ENCODE measurements around the gene SELPLG. TPM values are rescaled to one million over a fixed set of nuclear protein-coding genes. Genes with fewer than 3 reads are reported as not detected.
A peak's percentile ranks its signal among the peaks of the same experiment; 100 is the strongest.

Gene SELPLG
- total RNA-seq, 1 donor from 2014 or later = 31.9 TPM

- H3K36me3 ChIP-seq = peaks cover 66% of the 10 kb centered on the region
- no peak for ATAC-seq
- H3K27me3 ChIP-seq = no peaks in the 10 kb centered on the region
- H3K4me1 ChIP-seq = peaks cover 9% of the 10 kb centered on the region
- intact Hi-C loops (cut with DNase I) = no loop called here
- DNase-seq = no peak
- no peak overlapping the region for H3K27ac ChIP-seq
- H3K4me3 ChIP-seq = no peak overlapping the region
- TF ChIP-seq CTCF (IDR thresholded peaks at IDR 0.05) = no peak
- H3K9me3 ChIP-seq = no peaks in the 10 kb centered on the region
Observed at GRCh38 chr12:108653082-108653516, 19.4 kb upstream of the SELPLG start.

GRCh38 chr12:108650083-108650482 lies 16.4 kb upstream of the SELPLG start:
- Histone ChIP-seq H3K36me3 (peaks cover 76% of the 10 kb centered on the region), H3K27ac (no peak overlapping the region), H3K27me3 (no peaks in the 10 kb centered on the region), H3K9me3 (no peaks in the 10 kb centered on the region), H3K4me1 (peaks cover 28% of the 10 kb centered on the region), H3K4me3 (no peak overlapping the region)
- intact Hi-C loops (cut with DNase I) = no loop called here
- ATAC-seq (no peak), DNase-seq (no peak)
- TF ChIP-seq CTCF (IDR thresholded peaks at IDR 0.05) = no peak

- Histone ChIP-seq H3K36me3 (peaks cover 76% of the 10 kb centered on the region), H3K27me3 (no peaks in the 10 kb centered on the region), H3K4me1 (peaks cover 30% of the 10 kb centered on the region), H3K4me3 (no peak overlapping the region), H3K27ac (no peak overlapping the region), H3K9me3 (no peaks in the 10 kb centered on the region)
- ATAC-seq (no peak), DNase-seq (no peak)
- no peak for TF ChIP-seq CTCF (IDR thresholded peaks at IDR 0.05)
- intact Hi-C loops (cut with DNase I) = no loop called here
Observed at GRCh38 chr12:108649669-108650068, 16.0 kb upstream of the SELPLG start.

- no peak overlapping the region for H3K27ac ChIP-seq
- ATAC-seq (no peak), DNase-seq (no peak)
- no peaks in the 10 kb centered on the region for H3K9me3 ChIP-seq
- no peak for TF ChIP-seq CTCF (IDR thresholded peaks at IDR 0.05)
- intact Hi-C loops (cut with DNase I) = no loop called here
- H3K36me3 ChIP-seq = peaks cover 76% of the 10 kb centered on the region
- no peak overlapping the region for H3K4me3 ChIP-seq
- H3K4me1 ChIP-seq = peaks cover 36% of the 10 kb centered on the region
- no peaks in the 10 kb centered on the region for H3K27me3 ChIP-seq
Observed at GRCh38 chr12:108649126-108649525, 15.4 kb upstream of the SELPLG start.

GRCh38 chr12:108648371-108648770 lies 14.7 kb upstream of the SELPLG start:
- ATAC-seq (no peak), DNase-seq (no peak)
- H3K27ac ChIP-seq = peak overlapping the region; percentile 37
- H3K36me3 ChIP-seq = peaks cover 76% of the 10 kb centered on the region
- no peaks in the 10 kb centered on the region for H3K27me3 ChIP-seq
- no peak for TF ChIP-seq CTCF (IDR thresholded peaks at IDR 0.05)
- H3K9me3 ChIP-seq = no peaks in the 10 kb centered on the region
- no peak overlapping the region for H3K4me3 ChIP-seq
- intact Hi-C loops (cut with DNase I) = no loop called here
- peaks cover 41% of the 10 kb centered on the region for H3K4me1 ChIP-seq

All from upper lobe of right lung (tissue), 1 donor.